ENCODE measurements around the gene HEPN1. TPM values are rescaled to one million over a fixed set of nuclear protein-coding genes. Genes with fewer than 3 reads are reported as not detected.

HEPN1 gene
- total RNA-seq, 1 donor from 2014 or later = not detected

DNA sequence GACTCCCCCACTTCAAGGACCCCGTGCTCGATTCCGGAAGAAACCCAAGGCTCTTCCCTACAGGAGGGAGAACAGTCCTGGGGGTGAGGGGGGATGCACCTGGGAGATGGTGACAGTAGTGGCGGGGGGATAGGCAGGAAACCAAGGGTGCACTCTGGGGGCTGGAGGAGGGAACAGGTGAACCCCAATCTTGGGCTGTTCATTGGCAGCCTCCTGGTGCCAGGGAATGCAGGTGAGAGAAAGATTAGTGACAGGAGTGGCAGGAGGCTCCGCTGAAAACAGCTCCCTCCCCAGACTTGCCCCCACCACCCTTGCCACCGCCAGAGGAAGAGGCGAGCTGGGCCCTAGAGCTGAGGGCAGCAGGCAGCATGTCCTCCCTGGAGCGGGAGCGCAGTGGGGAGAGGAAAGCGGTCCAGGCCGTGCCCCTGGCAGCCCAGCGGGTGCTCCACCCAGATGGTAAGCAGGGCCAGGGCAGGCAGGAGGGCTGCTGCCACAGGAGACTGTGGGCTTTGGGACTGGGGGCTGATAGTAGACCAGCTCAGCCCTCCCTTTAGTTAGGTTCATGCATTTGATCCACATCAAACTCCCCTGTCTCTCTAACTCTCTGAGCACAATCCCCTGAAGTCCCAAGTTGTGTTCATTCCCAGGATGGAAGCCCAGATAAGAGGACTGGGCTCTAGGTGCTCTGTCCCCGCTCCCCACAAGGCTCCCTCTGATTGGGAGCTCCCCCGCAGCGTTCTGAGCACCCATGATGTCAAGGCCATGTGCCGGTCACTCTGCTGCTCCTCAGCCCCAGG is 39.4 kb upstream of the HEPN1 start:
- Mint-ChIP-seq H3K4me1 (ENCODE audit: low read depth) (peaks cover 9% of the 10 kb centered on the region), H3K36me3 (ENCODE audit: insufficient read depth) (no peaks in the 10 kb centered on the region), H3K27ac (no peak overlapping the region), H3K27me3 (peaks cover 48% of the 10 kb centered on the region), H3K9me3 (ENCODE audit: low read depth) (no peaks in the 10 kb centered on the region), H3K4me3 (ENCODE audit: low read depth) (no peak overlapping the region)
- TF ChIP-seq, protein P1, sequence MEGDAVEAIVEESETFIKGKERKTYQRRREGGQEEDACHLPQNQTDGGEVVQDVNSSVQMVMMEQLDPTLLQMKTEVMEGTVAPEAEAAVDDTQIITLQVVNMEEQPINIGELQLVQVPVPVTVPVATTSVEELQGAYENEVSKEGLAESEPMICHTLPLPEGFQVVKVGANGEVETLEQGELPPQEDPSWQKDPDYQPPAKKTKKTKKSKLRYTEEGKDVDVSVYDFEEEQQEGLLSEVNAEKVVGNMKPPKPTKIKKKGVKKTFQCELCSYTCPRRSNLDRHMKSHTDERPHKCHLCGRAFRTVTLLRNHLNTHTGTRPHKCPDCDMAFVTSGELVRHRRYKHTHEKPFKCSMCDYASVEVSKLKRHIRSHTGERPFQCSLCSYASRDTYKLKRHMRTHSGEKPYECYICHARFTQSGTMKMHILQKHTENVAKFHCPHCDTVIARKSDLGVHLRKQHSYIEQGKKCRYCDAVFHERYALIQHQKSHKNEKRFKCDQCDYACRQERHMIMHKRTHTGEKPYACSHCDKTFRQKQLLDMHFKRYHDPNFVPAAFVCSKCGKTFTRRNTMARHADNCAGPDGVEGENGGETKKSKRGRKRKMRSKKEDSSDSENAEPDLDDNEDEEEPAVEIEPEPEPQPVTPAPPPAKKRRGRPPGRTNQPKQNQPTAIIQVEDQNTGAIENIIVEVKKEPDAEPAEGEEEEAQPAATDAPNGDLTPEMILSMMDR (IDR thresholded peaks at IDR 0.05; ENCODE audit: unreplicated experiment) = no peak
- no peak for DNase-seq (ENCODE audit: low spot score, unreplicated experiment)

DNA sequence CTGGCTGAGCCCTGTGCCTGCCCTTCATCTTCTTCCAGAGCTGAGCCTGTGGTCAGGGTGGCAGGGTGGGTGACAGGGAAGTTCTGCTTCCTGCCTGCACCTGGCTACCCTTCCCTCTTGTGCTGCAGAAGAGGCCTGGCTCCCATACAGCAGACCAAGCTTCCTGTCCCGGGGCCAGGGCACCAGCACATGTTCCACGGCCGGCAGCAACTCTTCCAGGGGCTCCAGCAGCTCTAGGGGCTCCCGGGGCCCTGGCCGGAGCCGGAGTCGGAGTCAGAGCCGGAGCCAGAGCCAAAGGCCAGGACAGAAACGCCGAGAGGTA is 38.8 kb upstream of the HEPN1 start:
- no peak for DNase-seq (ENCODE audit: low spot score, unreplicated experiment)
- Mint-ChIP-seq H3K9me3 (ENCODE audit: low read depth) (no peaks in the 10 kb centered on the region), H3K4me3 (ENCODE audit: low read depth) (no peak overlapping the region), H3K27me3 (peaks cover 43% of the 10 kb centered on the region), H3K36me3 (ENCODE audit: insufficient read depth) (no peaks in the 10 kb centered on the region), H3K27ac (no peak overlapping the region), H3K4me1 (ENCODE audit: low read depth) (peaks cover 9% of the 10 kb centered on the region)
- TF ChIP-seq, protein P1 (IDR thresholded peaks at IDR 0.05; ENCODE audit: unreplicated experiment) = no peak

DNA sequence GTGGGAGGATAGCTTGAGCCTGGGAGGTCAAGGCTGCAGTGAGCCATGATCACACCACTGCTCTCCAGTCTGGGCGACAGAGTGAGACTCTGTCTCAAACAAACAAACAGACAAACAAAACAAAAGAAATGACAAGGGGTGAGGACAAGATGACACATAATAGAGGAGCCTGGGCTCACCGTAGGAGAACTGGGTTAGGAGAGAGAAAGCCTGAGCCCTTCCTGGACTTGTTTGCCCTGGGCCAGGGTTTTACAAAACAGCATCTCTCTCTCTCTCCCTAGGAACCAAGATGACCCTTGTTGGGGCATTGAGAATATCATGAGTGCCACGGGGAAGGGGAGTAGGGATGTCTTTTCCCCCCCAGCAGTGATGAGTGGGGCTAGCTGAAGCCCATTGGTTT is 38.1 kb upstream of the HEPN1 start:
- H3K9me3 Mint-ChIP-seq (ENCODE audit: low read depth) = no peaks in the 10 kb centered on the region
- DNase-seq (ENCODE audit: low spot score, unreplicated experiment) = no peak

DNA sequence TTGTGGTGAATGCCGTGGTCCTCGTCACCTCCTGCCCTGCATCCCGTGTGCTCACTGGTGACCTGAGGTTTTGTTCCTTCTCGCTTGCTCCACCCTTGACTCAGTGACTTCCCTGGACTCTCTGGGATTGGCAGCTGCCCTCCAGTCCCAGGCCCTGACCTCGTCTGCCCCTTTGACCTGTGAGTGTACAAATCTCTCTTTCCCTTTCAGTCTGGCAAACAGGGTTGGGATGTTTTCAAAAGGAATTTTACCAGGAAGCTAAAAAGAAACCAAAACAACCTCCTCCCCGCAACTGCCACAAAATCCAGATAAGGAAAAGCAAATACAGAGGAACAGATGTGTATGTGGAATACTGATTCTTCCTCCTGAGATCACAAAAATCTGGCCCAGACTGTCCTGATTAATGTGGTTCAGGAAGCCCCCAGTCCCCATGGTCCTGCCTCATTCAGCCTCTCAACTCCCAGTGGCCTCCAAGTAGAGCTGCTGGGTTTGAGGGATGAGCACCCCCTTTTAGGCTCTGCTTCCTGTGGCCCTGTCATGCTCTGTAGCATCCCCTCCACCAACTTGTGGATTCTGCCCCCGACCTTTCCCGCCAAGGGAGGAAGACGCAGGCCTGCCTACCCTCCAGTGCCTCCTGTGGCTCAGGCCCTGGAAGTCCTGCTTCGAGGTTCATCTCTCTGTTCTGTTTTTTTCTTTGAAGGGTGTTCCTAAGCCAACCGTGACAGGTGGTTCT is 36.5 kb upstream of the HEPN1 start:
- TF ChIP-seq, protein P1 (IDR thresholded peaks at IDR 0.05; ENCODE audit: unreplicated experiment) = no peak
- no peak for DNase-seq (ENCODE audit: low spot score, unreplicated experiment)

More for the DNA sequence above, 38.1 kb upstream of the HEPN1 start:
- H3K27me3 Mint-ChIP-seq = peaks cover 40% of the 10 kb centered on the region
- H3K4me1 Mint-ChIP-seq (ENCODE audit: low read depth) = peaks cover 9% of the 10 kb centered on the region
- H3K4me3 Mint-ChIP-seq (ENCODE audit: low read depth) = no peak overlapping the region
- H3K36me3 Mint-ChIP-seq (ENCODE audit: insufficient read depth) = no peaks in the 10 kb centered on the region
- no peak overlapping the region for H3K27ac Mint-ChIP-seq
- TF ChIP-seq, protein P1 (IDR thresholded peaks at IDR 0.05; ENCODE audit: unreplicated experiment) = no peak

DNA sequence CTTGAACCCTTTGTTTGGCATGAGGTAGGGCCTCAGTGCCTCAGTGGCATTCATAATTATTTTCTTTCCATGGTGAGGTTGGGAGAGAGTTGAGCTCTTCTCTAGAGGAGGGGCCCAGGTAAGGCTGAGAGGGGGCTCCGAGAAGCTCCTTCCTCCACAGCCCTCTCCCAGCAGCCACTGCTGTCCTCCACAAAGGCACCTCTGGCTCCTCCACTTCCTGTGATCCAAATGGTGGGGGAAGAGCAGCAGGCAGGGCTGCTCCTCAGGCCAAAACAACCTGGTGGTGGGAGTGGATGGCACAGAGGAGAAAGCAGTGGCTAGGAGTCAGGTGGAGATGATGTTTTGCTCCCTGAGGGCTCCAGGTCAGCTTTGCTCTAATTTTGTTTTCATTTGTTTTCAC is 34.7 kb upstream of the HEPN1 start:
- Mint-ChIP-seq H3K4me1 (ENCODE audit: low read depth) (peaks cover 9% of the 10 kb centered on the region), H3K36me3 (ENCODE audit: insufficient read depth) (no peaks in the 10 kb centered on the region), H3K27me3 (peaks cover 39% of the 10 kb centered on the region), H3K9me3 (ENCODE audit: low read depth) (no peaks in the 10 kb centered on the region), H3K27ac (no peak overlapping the region), H3K4me3 (ENCODE audit: low read depth) (no peak overlapping the region)
- TF ChIP-seq, protein P1 (IDR thresholded peaks at IDR 0.05; ENCODE audit: unreplicated experiment) = no peak
- no peak for DNase-seq (ENCODE audit: low spot score, unreplicated experiment)

More for the DNA sequence above, 36.5 kb upstream of the HEPN1 start:
- peaks cover 9% of the 10 kb centered on the region for H3K4me1 Mint-ChIP-seq (ENCODE audit: low read depth)
- no peak overlapping the region for H3K4me3 Mint-ChIP-seq (ENCODE audit: low read depth)
- H3K27ac Mint-ChIP-seq = peak overlapping the region; percentile 17
- H3K36me3 Mint-ChIP-seq (ENCODE audit: insufficient read depth) = no peaks in the 10 kb centered on the region
- no peaks in the 10 kb centered on the region for H3K9me3 Mint-ChIP-seq (ENCODE audit: low read depth)
- H3K27me3 Mint-ChIP-seq = peaks cover 40% of the 10 kb centered on the region
